ENCODE results near the gene KRTAP10-4. TPM values are rescaled to one million over a fixed set of nuclear protein-coding genes. Genes with fewer than 3 reads are reported as not detected.

KRTAP10-4 gene
- total and polyA plus RNA-seq, 7 donors = not detected

GRCh38 chr21:44568667-44569556, 4.6 kb upstream of the KRTAP10-4 start:
- H3K27ac ChIP-seq = no peak overlapping the region
- H3K27me3 ChIP-seq (ENCODE audit: insufficient read depth in 3 of 3, low read length in 2 of 3) = peaks cover 0 to 33% (median 16%) of the 10 kb centered on the region in 3 donors
- intact Hi-C loops (cut with DNase I) = no loop called here
- peaks cover 5% of the 10 kb centered on the region for H3K9me3 ChIP-seq
- TF ChIP-seq CTCF (IDR thresholded peaks at IDR 0.05) = no peak
- no peaks in the 10 kb centered on the region for H3K36me3 ChIP-seq (ENCODE audit: insufficient read depth in 1 of 2, low read depth in 1 of 2)
- H3K4me3 ChIP-seq = no peak overlapping the region
- no peak for ATAC-seq
- H3K4me1 ChIP-seq = no peaks in the 10 kb centered on the region
- no peak for DNase-seq
- WGBS, 3 donors = 36 to 37% (median 37%) methylated on average over 27 of the region's 27 CpGs

GRCh38 chr21:44569861-44570517, 3.5 kb upstream of the KRTAP10-4 start:
- 85 to 91% (median 86%) methylated on average over 12 of the region's 12 CpGs for WGBS, 3 donors
- no peak for DNase-seq
- no peaks in the 10 kb centered on the region for H3K36me3 ChIP-seq (ENCODE audit: insufficient read depth in 1 of 2, low read depth in 1 of 2)

GRCh38 chr21:44571296-44571695, 2.2 kb upstream of the KRTAP10-4 start:
- Histone ChIP-seq H3K4me3 (no peak overlapping the region), H3K36me3 (ENCODE audit: insufficient read depth in 1 of 2, low read depth in 1 of 2) (no peaks in the 10 kb centered on the region), H3K4me1 (no peaks in the 10 kb centered on the region), H3K27ac (no peak overlapping the region), H3K9me3 (peaks cover 5% of the 10 kb centered on the region), H3K27me3 (ENCODE audit: insufficient read depth in 3 of 3, low read length in 2 of 3) (peaks cover 0 to 50% (median 16%) of the 10 kb centered on the region in 3 donors)
- TF ChIP-seq CTCF (IDR thresholded peaks at IDR 0.05) = no peak
- ATAC-seq = no peak
- whole genome bisulfite sequencing, 3 donors = 68 to 84% (median 79%) methylated on average over 4 of the region's 4 CpGs
- intact Hi-C loops (cut with DNase I) = no loop called here
- DNase-seq = no peak

More at GRCh38 chr21:44569861-44570517, 3.5 kb upstream of the KRTAP10-4 start:
- no peak for TF ChIP-seq CTCF (IDR thresholded peaks at IDR 0.05)
- no peak overlapping the region for H3K4me3 ChIP-seq
- peaks cover 5% of the 10 kb centered on the region for H3K9me3 ChIP-seq
- no peaks in the 10 kb centered on the region for H3K4me1 ChIP-seq
- peaks cover 0 to 41% (median 16%) of the 10 kb centered on the region in 3 donors for H3K27me3 ChIP-seq (ENCODE audit: insufficient read depth in 3 of 3, low read length in 2 of 3)
- intact Hi-C loops (cut with DNase I) = no loop called here
- no peak for ATAC-seq
- H3K27ac ChIP-seq = no peak overlapping the region

GRCh38 chr21:44571844-44572782, 1.4 kb upstream of the KRTAP10-4 start:
- Histone ChIP-seq H3K27me3 (ENCODE audit: insufficient read depth in 3 of 3, low read length in 2 of 3) (peaks cover 0 to 49% (median 16%) of the 10 kb centered on the region in 3 donors), H3K4me1 (no peaks in the 10 kb centered on the region), H3K9me3 (peaks cover 10% of the 10 kb centered on the region), H3K36me3 (ENCODE audit: insufficient read depth in 1 of 2, low read depth in 1 of 2) (no peaks in the 10 kb centered on the region), H3K4me3 (no peak overlapping the region), H3K27ac (no peak overlapping the region)
- intact Hi-C loops (cut with DNase I) = no loop called here
- ATAC-seq (no peak), DNase-seq (no peak)
- no peak for TF ChIP-seq CTCF (IDR thresholded peaks at IDR 0.05)
- WGBS, 3 donors = 88 to 91% (median 88%) methylated on average over 40 of the region's 40 CpGs

Data from psoas muscle (tissue), 8 donors.